ENCODE data around the gene HOXD3. TPM values are rescaled to one million over a fixed set of nuclear protein-coding genes. Genes with fewer than 3 reads are reported as not detected.
A peak's percentile ranks its signal among the peaks of the same experiment; 100 is the strongest.

HOXD3 gene
- total RNA-seq, 1 donor from 2014 or later: not detected

GRCh38 chr2:176128172-176128981, 28.7 kb upstream of the HOXD3 start:
- FAIRE-seq (no peak), DNase-seq (ENCODE audit: low read depth) (no peak)
- H3K27ac Mint-ChIP-seq (ENCODE audit: unreplicated experiment): peak overlapping the region; percentile 74
- Histone ChIP-seq H3K4me2 (ENCODE audit: low read length) (peak overlapping the region; percentile 60), H3K79me2 (ENCODE audit: insufficient read depth, low read length) (no peaks in the 10 kb centered on the region), H3K36me3 (ENCODE audit: insufficient read depth, low read length) (no peaks in the 10 kb centered on the region), H3K9me3 (ENCODE audit: insufficient read depth, low read depth, low read length) (no peaks in the 10 kb centered on the region), H3K4me3 (ENCODE audit: insufficient read depth, low read depth, low read length) (no peak overlapping the region), H3K9ac (ENCODE audit: low read length) (no peak overlapping the region), H3K27me3 (ENCODE audit: insufficient read depth, low read length) (peaks cover 91% of the 10 kb centered on the region), H3K4me1 (ENCODE audit: insufficient read depth, low read length) (peaks cover 2% of the 10 kb centered on the region), H4K20me1 (ENCODE audit: insufficient read depth, low read length) (no peaks in the 10 kb centered on the region), H3K27ac (ENCODE audit: low read depth, low read length) (no peak overlapping the region), H2AFZ (ENCODE audit: low read depth, low read length) (no peak overlapping the region)
- peaks cover 3% of the 10 kb centered on the region for H3K4me1 Mint-ChIP-seq (ENCODE audit: low read depth, unreplicated experiment)
- H3K4me3 Mint-ChIP-seq (ENCODE audit: unreplicated experiment): no peak overlapping the region
- H3K9me3 Mint-ChIP-seq (ENCODE audit: unreplicated experiment): peaks cover 22% of the 10 kb centered on the region
- no peaks in the 10 kb centered on the region for H3K36me3 Mint-ChIP-seq (ENCODE audit: low read depth, unreplicated experiment)
- H3K27me3 Mint-ChIP-seq (ENCODE audit: low read depth, unreplicated experiment): peaks cover 82% of the 10 kb centered on the region
- TF ChIP-seq EZH2 (IDR thresholded peaks at IDR 0.05; ENCODE audit: insufficient read depth, low read length): peak; percentile 67
- TF ChIP-seq CTCF (IDR thresholded peaks at IDR 0.05; ENCODE audit: insufficient read depth, low read depth, low read length): no peak

GRCh38 chr2:176128982-176129796, 27.9 kb upstream of the HOXD3 start, which contains the start of gene HOXD8:
Gene HOXD8, plus strand, starts transcription at chr2:176129705. Its CDS starts 662 bp downstream, at chr2:176130367.
- DNase-seq (ENCODE audit: low read depth): peak; percentile 34
- Histone ChIP-seq H3K27ac (ENCODE audit: low read depth, low read length) (no peak within 1 kb of the TSS), H2AFZ (ENCODE audit: low read depth, low read length) (peak within 1 kb of the TSS; percentile 14), H3K4me1 (ENCODE audit: insufficient read depth, low read length) (no peaks in the 10 kb centered on the region), H3K27me3 (ENCODE audit: insufficient read depth, low read length) (peaks cover 91% of the 10 kb centered on the region), H3K4me2 (ENCODE audit: low read length) (peak within 1 kb of the TSS; percentile 72), H3K9me3 (ENCODE audit: insufficient read depth, low read depth, low read length) (no peaks in the 10 kb centered on the region), H3K9ac (ENCODE audit: low read length) (no peak within 1 kb of the TSS), H4K20me1 (ENCODE audit: insufficient read depth, low read length) (no peaks in the 10 kb centered on the region), H3K4me3 (ENCODE audit: insufficient read depth, low read depth, low read length) (no peak within 1 kb of the TSS), H3K79me2 (ENCODE audit: insufficient read depth, low read length) (no peaks in the 10 kb centered on the region), H3K36me3 (ENCODE audit: insufficient read depth, low read length) (no peaks in the 10 kb centered on the region)
- Mint-ChIP-seq H3K9me3 (ENCODE audit: unreplicated experiment) (peaks cover 16% of the 10 kb centered on the region), H3K27me3 (ENCODE audit: low read depth, unreplicated experiment) (peaks cover 83% of the 10 kb centered on the region), H3K4me3 (ENCODE audit: unreplicated experiment) (peak within 1 kb of the TSS; percentile 69), H3K36me3 (ENCODE audit: low read depth, unreplicated experiment) (no peaks in the 10 kb centered on the region), H3K27ac (ENCODE audit: unreplicated experiment) (peak within 1 kb of the TSS; percentile 34), H3K4me1 (ENCODE audit: low read depth, unreplicated experiment) (peaks cover 3% of the 10 kb centered on the region)
- TF ChIP-seq EZH2 (IDR thresholded peaks at IDR 0.05; ENCODE audit: insufficient read depth, low read length): no peak
- TF ChIP-seq CTCF (IDR thresholded peaks at IDR 0.05; ENCODE audit: insufficient read depth, low read depth, low read length): no peak
- no peak for FAIRE-seq

All from astrocyte (in vitro differentiated cells and primary cell).